ENCODE data around the gene KDELR3.

The KDELR3 gene

DNA sequence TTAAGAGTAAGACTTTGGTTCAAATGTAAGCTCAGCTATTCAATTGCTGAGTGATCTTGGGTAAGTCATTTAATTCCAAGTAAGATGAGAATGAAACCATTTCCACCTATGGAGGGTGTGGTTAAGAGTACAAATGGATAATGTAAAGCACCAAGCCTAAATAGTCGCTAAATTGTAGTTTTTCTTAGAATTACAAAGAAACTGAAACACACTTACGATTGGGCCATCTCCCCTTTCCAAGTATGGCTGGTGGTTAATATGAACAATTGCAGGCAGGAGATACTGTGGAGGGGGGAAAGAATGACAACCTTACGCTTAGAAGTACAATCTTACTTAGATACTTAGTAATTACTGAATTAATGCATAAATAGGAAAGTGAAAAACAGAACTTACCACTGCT lies 30.0 kb downstream of the KDELR3 start:
- H3K27me3 ChIP-seq (ENCODE audit: insufficient read depth, insufficient read length), result no peaks in the 10 kb centered on the region
- no peaks in the 10 kb centered on the region for H3K4me1 ChIP-seq (ENCODE audit: insufficient read depth, insufficient read length)
- peaks cover 94% of the 10 kb centered on the region for H3K36me3 ChIP-seq (ENCODE audit: insufficient read depth, insufficient read length, low read length)

DNA sequence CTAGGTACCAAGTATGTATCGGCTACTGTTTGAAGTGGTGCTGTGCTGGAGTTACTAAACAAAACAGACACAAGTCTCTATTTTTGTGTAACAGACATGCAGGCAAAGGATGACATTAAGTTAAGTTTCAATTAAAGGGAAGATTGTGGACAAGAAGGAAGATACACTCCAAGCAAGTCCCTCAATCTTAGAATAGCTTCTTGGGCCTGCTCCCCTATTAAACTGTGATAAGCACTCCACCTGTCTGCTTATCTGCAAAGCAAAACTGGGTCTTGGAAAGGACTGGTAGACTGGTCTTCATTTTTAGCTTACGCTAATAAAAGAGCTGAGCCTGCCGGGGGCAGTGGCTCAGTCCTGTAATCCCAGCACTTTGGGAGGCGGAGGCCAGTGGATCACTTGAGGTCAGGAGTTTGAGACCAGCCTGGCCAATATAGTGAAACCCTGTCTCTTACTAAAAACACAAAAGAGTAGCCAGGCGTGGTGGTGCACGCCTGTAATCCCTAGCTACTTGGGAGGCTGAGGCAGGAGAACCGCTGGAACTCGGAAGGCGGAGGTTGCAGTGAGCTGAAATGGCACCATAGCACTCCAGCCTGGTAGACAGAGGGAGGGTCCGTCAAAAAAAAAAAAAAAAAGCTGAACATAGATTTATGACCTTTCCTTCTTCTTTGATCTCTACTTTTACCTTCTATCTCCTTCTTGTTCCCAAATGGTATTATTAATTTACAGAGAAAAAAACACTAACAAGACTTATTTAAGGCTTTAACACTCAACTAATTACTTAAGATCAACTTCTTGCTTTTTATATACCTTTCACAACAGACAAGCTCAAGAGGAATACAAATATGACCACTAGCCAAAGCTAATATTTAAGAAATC lies 34.1 kb downstream of the KDELR3 start:
- no peaks in the 10 kb centered on the region for H3K4me1 ChIP-seq (ENCODE audit: insufficient read depth, insufficient read length)
- H3K27me3 ChIP-seq (ENCODE audit: insufficient read depth, insufficient read length), result no peaks in the 10 kb centered on the region
- H3K9ac ChIP-seq (ENCODE audit: insufficient read length, low read depth), result no peak overlapping the region
- TF ChIP-seq ZNF274 (IDR thresholded peaks at IDR 0.05; ENCODE audit: low read depth, low read length), result no peak
- TF ChIP-seq YY1 (IDR thresholded peaks at IDR 0.05; ENCODE audit: insufficient read depth, insufficient read length), result no peak
- no peak for TF ChIP-seq SUZ12 (IDR thresholded peaks at IDR 0.05; ENCODE audit: extremely low read depth, insufficient read depth, insufficient read length)
- DNase-seq (ENCODE audit: low read depth, low spot score), result no peak
- H3K36me3 ChIP-seq (ENCODE audit: insufficient read depth, insufficient read length, low read length), result peaks cover 79% of the 10 kb centered on the region
- H3K9me3 ChIP-seq (ENCODE audit: insufficient read depth, low read length), result no peaks in the 10 kb centered on the region
- no peak overlapping the region for H3K4me3 ChIP-seq (ENCODE audit: insufficient read length, low read depth)

More for the DNA sequence above, 30.0 kb downstream of the KDELR3 start:
- Histone ChIP-seq H3K9me3 (ENCODE audit: insufficient read depth, low read length) (no peaks in the 10 kb centered on the region), H3K9ac (ENCODE audit: insufficient read length, low read depth) (no peak overlapping the region), H3K4me3 (ENCODE audit: insufficient read length, low read depth) (no peak overlapping the region)
- DNase-seq (ENCODE audit: low read depth, low spot score), result no peak
- TF ChIP-seq ZNF274 (IDR thresholded peaks at IDR 0.05; ENCODE audit: low read depth, low read length) (no peak), SUZ12 (IDR thresholded peaks at IDR 0.05; ENCODE audit: extremely low read depth, insufficient read depth, insufficient read length) (no peak), YY1 (IDR thresholded peaks at IDR 0.05; ENCODE audit: insufficient read depth, insufficient read length) (no peak)

DNA sequence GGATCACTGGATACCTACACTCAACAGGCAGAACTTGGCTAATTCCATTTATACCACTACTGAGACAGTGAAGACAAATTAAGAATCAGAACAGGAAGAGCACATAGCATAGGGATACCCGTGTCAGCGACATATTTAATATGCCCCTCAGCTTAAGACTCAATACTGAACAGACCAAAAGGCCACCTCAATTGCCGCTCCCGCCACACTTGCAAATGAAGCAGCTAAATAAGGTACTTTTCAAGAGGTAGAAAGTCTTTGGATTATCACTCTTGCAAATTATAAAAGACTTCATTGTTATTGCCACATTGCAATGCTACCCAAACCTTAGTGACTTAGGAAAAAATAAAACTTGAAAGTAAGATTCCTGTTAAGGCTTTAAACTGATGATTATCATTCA lies 35.1 kb downstream of the KDELR3 start:
- H3K36me3 ChIP-seq (ENCODE audit: insufficient read depth, insufficient read length, low read length), result peaks cover 70% of the 10 kb centered on the region
- TF ChIP-seq YY1 (IDR thresholded peaks at IDR 0.05; ENCODE audit: insufficient read depth, insufficient read length), result no peak
- TF ChIP-seq ZNF274 (IDR thresholded peaks at IDR 0.05; ENCODE audit: low read depth, low read length), result no peak
- TF ChIP-seq SUZ12 (IDR thresholded peaks at IDR 0.05; ENCODE audit: extremely low read depth, insufficient read depth, insufficient read length), result no peak
- no peak overlapping the region for H3K9ac ChIP-seq (ENCODE audit: insufficient read length, low read depth)
- H3K27me3 ChIP-seq (ENCODE audit: insufficient read depth, insufficient read length), result no peaks in the 10 kb centered on the region
- H3K4me3 ChIP-seq (ENCODE audit: insufficient read length, low read depth), result no peak overlapping the region
- H3K4me1 ChIP-seq (ENCODE audit: insufficient read depth, insufficient read length), result no peaks in the 10 kb centered on the region
- DNase-seq (ENCODE audit: low read depth, low spot score), result no peak
- H3K9me3 ChIP-seq (ENCODE audit: insufficient read depth, low read length), result no peaks in the 10 kb centered on the region

DNA sequence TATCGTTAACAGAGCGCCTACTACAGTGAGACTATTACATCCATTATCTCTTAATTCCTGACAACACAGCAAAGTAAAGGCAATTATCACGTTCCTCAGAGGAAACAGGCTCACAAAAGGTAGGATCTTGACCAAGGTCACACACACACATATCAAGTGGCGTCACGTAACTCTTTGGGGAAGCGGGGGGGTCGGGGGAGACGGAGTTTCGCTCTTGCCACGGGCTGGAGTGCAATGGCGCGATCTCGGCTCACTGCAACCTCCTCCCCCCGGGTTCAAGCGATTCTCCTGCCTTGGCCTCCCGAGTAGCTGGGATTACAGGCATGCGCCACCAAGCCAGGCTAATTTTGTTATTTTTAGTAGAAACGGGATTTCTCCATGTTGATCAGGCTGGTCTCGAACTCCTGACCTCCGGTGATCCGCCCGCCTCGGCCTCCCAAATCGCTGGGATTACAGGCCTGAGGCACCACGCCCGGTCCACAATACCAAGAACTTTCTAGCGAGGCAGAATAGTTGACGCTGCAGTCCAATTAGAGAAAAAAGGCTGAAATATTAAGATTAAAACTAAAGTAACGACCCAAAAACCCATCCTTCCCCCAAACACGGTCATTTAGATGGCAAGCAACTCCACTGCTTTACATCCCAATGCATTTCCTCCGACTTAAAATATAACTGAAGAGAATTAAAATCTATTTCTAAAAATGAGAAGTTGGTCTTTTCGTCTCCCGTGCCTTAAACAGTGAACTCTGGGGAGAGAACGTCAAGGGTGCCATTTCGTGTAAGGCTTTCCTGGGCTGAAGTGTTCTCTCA lies 37.0 kb downstream of the KDELR3 start:
- no peaks in the 10 kb centered on the region for H3K27me3 ChIP-seq (ENCODE audit: insufficient read depth, insufficient read length)
- H3K36me3 ChIP-seq (ENCODE audit: insufficient read depth, insufficient read length, low read length), result peaks cover 51% of the 10 kb centered on the region
- no peaks in the 10 kb centered on the region for H3K4me1 ChIP-seq (ENCODE audit: insufficient read depth, insufficient read length)
- no peaks in the 10 kb centered on the region for H3K9me3 ChIP-seq (ENCODE audit: insufficient read depth, low read length)
- H3K4me3 ChIP-seq (ENCODE audit: insufficient read length, low read depth), result peak overlapping the region; percentile 95
- TF ChIP-seq YY1 (IDR thresholded peaks at IDR 0.05; ENCODE audit: insufficient read depth, insufficient read length) (no peak), SUZ12 (IDR thresholded peaks at IDR 0.05; ENCODE audit: extremely low read depth, insufficient read depth, insufficient read length) (no peak), ZNF274 (IDR thresholded peaks at IDR 0.05; ENCODE audit: low read depth, low read length) (no peak)
- no peak for DNase-seq (ENCODE audit: low read depth, low spot score)
- peak overlapping the region; percentile 99 for H3K9ac ChIP-seq (ENCODE audit: insufficient read length, low read depth)

DNA sequence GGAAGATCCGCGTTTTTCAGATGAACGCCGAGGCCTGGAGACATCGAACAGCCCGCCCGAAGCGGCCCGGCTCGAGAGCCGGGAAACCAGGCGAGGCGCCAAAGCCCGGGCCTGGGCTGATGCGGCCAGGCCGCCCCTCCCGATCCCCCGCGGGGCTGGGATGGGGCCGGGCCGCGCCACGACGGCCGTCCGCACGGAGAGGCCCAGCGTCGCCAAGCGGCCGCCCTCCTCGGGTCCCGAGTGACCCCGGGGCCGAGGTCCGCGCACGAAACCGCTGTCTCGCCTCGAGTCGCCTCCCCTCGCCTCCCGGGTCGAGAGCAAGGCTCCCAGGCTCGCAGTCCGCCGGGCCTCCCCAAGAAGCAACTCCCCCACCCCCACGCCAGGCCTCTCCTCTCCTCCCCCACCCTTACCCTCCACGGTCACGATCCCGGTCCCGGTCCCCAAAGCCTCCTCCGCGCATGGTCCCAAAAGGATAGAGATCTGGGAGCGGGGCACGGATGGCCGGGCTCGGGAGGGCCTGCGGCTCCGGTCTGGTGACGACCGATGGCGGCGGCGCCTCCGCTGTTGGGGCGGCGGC lies 37.7 kb downstream of the KDELR3 start:
- DNase-seq (ENCODE audit: low read depth, low spot score), result no peak

DNA sequence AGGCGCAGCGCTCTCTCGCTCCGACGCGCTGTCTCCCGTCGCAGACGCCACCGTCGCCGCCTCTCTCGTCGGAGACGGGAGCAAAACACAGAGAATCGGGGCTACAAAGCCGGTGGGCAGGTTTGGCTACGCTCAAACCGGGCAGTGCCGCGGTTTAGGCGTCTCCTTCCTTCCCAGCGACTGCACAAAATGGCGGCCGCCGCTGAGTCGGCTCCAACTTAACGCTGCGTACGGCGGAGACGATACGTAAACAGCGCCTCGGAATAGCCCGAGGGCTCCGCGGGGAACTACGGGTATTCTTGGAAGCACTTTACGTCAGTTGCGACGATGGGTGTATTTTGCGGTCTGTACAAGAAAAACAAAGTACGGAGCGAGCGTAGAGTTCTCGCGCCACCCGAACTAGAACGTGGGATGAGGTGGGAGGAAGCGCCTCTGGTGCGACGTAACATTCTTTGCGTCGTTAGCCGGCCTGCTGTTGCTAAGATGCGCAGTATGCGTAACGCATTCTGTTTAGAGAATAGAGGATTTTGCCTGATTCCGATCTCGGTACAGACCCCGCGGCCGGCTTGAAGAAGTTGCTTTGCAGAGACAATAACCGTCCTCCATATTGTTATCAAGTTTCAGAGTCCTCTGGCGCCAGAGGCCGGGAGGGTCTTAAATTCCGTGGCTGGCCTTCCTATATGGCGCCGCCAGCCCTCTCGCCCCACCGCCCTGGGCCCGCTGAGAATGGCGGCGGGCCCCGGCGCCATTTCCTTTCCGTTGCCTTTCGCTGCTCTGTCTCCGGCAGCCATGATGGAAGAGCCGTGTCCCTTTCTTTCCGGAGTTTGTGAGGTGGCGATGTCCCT lies 38.4 kb downstream of the KDELR3 start, which contains the start of gene DDX17:
Gene DDX17 (minus strand): TSS at position 194 of the 845 bp plus-strand sequence.
- TF ChIP-seq ZNF274 (IDR thresholded peaks at IDR 0.05; ENCODE audit: low read depth, low read length) (no peak), YY1 (IDR thresholded peaks at IDR 0.05; ENCODE audit: insufficient read depth, insufficient read length) (peak; percentile 79)
- Histone ChIP-seq H3K4me3 (ENCODE audit: insufficient read length, low read depth) (peak within 1 kb of the TSS; percentile 95), H3K27me3 (ENCODE audit: insufficient read depth, insufficient read length) (no peaks in the 10 kb centered on the region)

More for the DNA sequence above, 37.7 kb downstream of the KDELR3 start:
- H3K27me3 ChIP-seq (ENCODE audit: insufficient read depth, insufficient read length), result no peaks in the 10 kb centered on the region
- peak overlapping the region; percentile 99 for H3K9ac ChIP-seq (ENCODE audit: insufficient read length, low read depth)
- peaks cover 45% of the 10 kb centered on the region for H3K36me3 ChIP-seq (ENCODE audit: insufficient read depth, insufficient read length, low read length)
- TF ChIP-seq YY1 (IDR thresholded peaks at IDR 0.05; ENCODE audit: insufficient read depth, insufficient read length), result no peak
- no peak for TF ChIP-seq ZNF274 (IDR thresholded peaks at IDR 0.05; ENCODE audit: low read depth, low read length)
- TF ChIP-seq SUZ12 (IDR thresholded peaks at IDR 0.05; ENCODE audit: extremely low read depth, insufficient read depth, insufficient read length), result no peak
- H3K9me3 ChIP-seq (ENCODE audit: insufficient read depth, low read length), result no peaks in the 10 kb centered on the region
- no peaks in the 10 kb centered on the region for H3K4me1 ChIP-seq (ENCODE audit: insufficient read depth, insufficient read length)
- peak overlapping the region; percentile 95 for H3K4me3 ChIP-seq (ENCODE audit: insufficient read length, low read depth)

More for the DNA sequence above, 38.4 kb downstream of the KDELR3 start, which contains the start of gene DDX17:
- Histone ChIP-seq H3K36me3 (ENCODE audit: insufficient read depth, insufficient read length, low read length) (peaks cover 40% of the 10 kb centered on the region), H3K9ac (ENCODE audit: insufficient read length, low read depth) (peak within 1 kb of the TSS; percentile 99), H3K4me1 (ENCODE audit: insufficient read depth, insufficient read length) (no peaks in the 10 kb centered on the region), H3K9me3 (ENCODE audit: insufficient read depth, low read length) (no peaks in the 10 kb centered on the region)
- DNase-seq (ENCODE audit: low read depth, low spot score), result peak; percentile 80
